Hepatocyte (in vitro differentiated cells): Measurements from ENCODE around the gene M6PR. TPM values are rescaled to one million over a fixed set of nuclear protein-coding genes. Genes with fewer than 3 reads are reported as not detected.
"Not testable (repeated sequence)": the region's sequence is repeated elsewhere in the genome, so short reads cannot be mapped to it uniquely, and the experiment has no call there.

ENCODE experiments used
- DNase-seq: peaks from one replicate; pipeline ENCODE4 v3.0.0-alpha.2; 2016; ENCODE audit warnings: low spot score
- H2AFZ ChIP-seq: fragments of 200-600 bp; sonication (generic); 2 replicates; pipeline ENCODE4 v1.6.0; 2016; ENCODE audit warnings: antibody characterized with exemption, mild to moderate bottlenecking
- H3K27ac ChIP-seq: fragments of 200-600 bp; sonication (generic); 2 replicates; pipeline ENCODE4 v1.5.1; 2016; ENCODE audit warnings: mild to moderate bottlenecking
- H3K27me3 ChIP-seq: fragments of 200-600 bp; sonication (generic); 2 replicates; pipeline ENCODE4 v1.6.1; 2016
- H3K36me3 ChIP-seq: fragments of 200-600 bp; sonication (generic); replicated peaks from 2 replicates; pipeline ENCODE4 v1.5.1; 2016; ENCODE audit warnings: low read depth; ENCODE audit not compliant: insufficient read depth
- H3K4me1 ChIP-seq: fragments of 200-600 bp; sonication (generic); 2 replicates; pipeline ENCODE4 v1.5.1; 2016; ENCODE audit warnings: mild to moderate bottlenecking, moderate library complexity; ENCODE audit not compliant: insufficient read depth
- H3K4me2 ChIP-seq: fragments of 200-600 bp; sonication (generic); 2 replicates; pipeline ENCODE4 v1.6.0; 2016
- H3K4me3 ChIP-seq: fragments of 200-600 bp; sonication (generic); 2 replicates; pipeline ENCODE4 v1.5.1; 2016; ENCODE audit warnings: mild to moderate bottlenecking
- H3K79me2 ChIP-seq: fragments of 200-600 bp; sonication (generic); 2 replicates; pipeline ENCODE4 v1.6.0; 2017; ENCODE audit warnings: mild to moderate bottlenecking
- H3K9me2 ChIP-seq: fragments of 200-600 bp; sonication (generic); replicated peaks from 2 replicates; pipeline ENCODE4 v1.6.0; 2017; ENCODE audit warnings: mild to moderate bottlenecking; ENCODE audit not compliant: insufficient read depth
- H3K9me3 ChIP-seq: fragments of 200-600 bp; sonication (generic); 2 replicates; pipeline ENCODE4 v1.5.1; 2016; ENCODE audit warnings: low read depth, mild to moderate bottlenecking
- H4K20me1 ChIP-seq: fragments of 200-600 bp; sonication (generic); 2 replicates; pipeline ENCODE4 v1.6.0; 2016; ENCODE audit warnings: mild to moderate bottlenecking; ENCODE audit not compliant: insufficient read depth, poor library complexity, severe bottlenecking
- CTCF ChIP-seq: fragments of 200-600 bp; sonication (generic); IDR thresholded peaks from 2 replicates; pipeline ENCODE4 v1.5.1; 2016; ENCODE audit warnings: antibody characterized with exemption, mild to moderate bottlenecking; ENCODE audit not compliant: poor library complexity
- EZH2 ChIP-seq: fragments of 200-600 bp; sonication (generic); IDR thresholded peaks from 2 replicates; pipeline ENCODE4 v1.6.1; 2016; ENCODE audit warnings: antibody characterized with exemption, mild to moderate bottlenecking, borderline replicate concordance
- EZH2phosphoT487 ChIP-seq: fragments of 200-600 bp; sonication (generic); IDR thresholded peaks from one replicate; pipeline ENCODE4 v1.6.1; 2018; ENCODE audit warnings: antibody characterized with exemption, mild to moderate bottlenecking, low read depth, moderate library complexity; ENCODE audit not compliant: unreplicated experiment, severe bottlenecking
- WGBS: methylation state at CpG from one replicate; pipeline ENCODE4 v1.1.6; 2016; ENCODE audit warnings: low lambda C conversion rate; ENCODE audit errors: missing lambda C conversion rate; 5-methylcytosine and 5-hydroxymethylcytosine counted together
- polyA plus RNA-seq: library from polyadenylated mRNA; unstranded; fragments of >200 nt; fragmentation: Nextera tagmentation; extraction: Ambion mirVana; gene quantifications from 2 replicates; pipeline ENCODE4 v1.2.1, GENCODE V29; 2016
- total RNA-seq: library from RNA; depleted of rRNA; stranded (reverse); fragments of >200 nt; gene quantifications from 2 replicates; pipeline ENCODE4 v1.2.3, GENCODE V29; 2014

Gene M6PR
- total and polyA plus RNA-seq, 2 experiments from 2014 or later: 137 to 150 TPM

- DNase-seq: no peak
- Histone ChIP-seq H3K4me1 (no peaks in the 10 kb centered on the region), H3K4me2 (no peak overlapping the region), H4K20me1 (no peaks in the 10 kb centered on the region), H3K9me3 (no peaks in the 10 kb centered on the region), H3K9me2 (no peaks in the 10 kb centered on the region), H3K4me3 (no peak overlapping the region), H2AFZ (no peak overlapping the region), H3K36me3 (no peaks in the 10 kb centered on the region), H3K27me3 (no peaks in the 10 kb centered on the region), H3K79me2 (no peaks in the 10 kb centered on the region), H3K27ac (no peak overlapping the region)
- TF ChIP-seq EZH2: no peak
- TF ChIP-seq EZH2phosphoT487: no peak
- no peak for TF ChIP-seq CTCF
Measured at GRCh38 chr12:8904665-8905064, 44.8 kb downstream of the M6PR start.

- Histone ChIP-seq H3K9me3 (no peaks in the 10 kb centered on the region), H3K79me2 (no peaks in the 10 kb centered on the region), H3K27me3 (no peaks in the 10 kb centered on the region), H3K27ac (no peak overlapping the region), H4K20me1 (no peaks in the 10 kb centered on the region), H3K4me2 (no peak overlapping the region), H3K4me1 (no peaks in the 10 kb centered on the region), H3K4me3 (no peak overlapping the region), H3K36me3 (no peaks in the 10 kb centered on the region), H3K9me2 (no peaks in the 10 kb centered on the region), H2AFZ (no peak overlapping the region)
- WGBS: 87% methylated on average over 3 of the region's 3 CpGs
- no peak for DNase-seq
- TF ChIP-seq EZH2 (no peak), CTCF (no peak), EZH2phosphoT487 (no peak)
Measured at GRCh38 chr12:8903646-8904045, 45.8 kb downstream of the M6PR start.

- not testable (repeated sequence) for H2AFZ ChIP-seq, H3K4me3 ChIP-seq, H3K9me2 ChIP-seq, H3K27ac ChIP-seq, H4K20me1 ChIP-seq, H3K9me3 ChIP-seq, H3K4me1 ChIP-seq, H3K36me3 ChIP-seq, H3K27me3 ChIP-seq, H3K4me2 ChIP-seq, DNase-seq, H3K79me2 ChIP-seq
- 97% methylated on average over 5 of the region's 5 CpGs for WGBS
Measured at GRCh38 chr12:8902703-8903102, 46.7 kb downstream of the M6PR start.

- Histone ChIP-seq H3K36me3 (no peaks in the 10 kb centered on the region), H3K27me3 (no peaks in the 10 kb centered on the region), H3K4me2 (no peak overlapping the region), H2AFZ (no peak overlapping the region), H4K20me1 (no peaks in the 10 kb centered on the region), H3K4me1 (no peaks in the 10 kb centered on the region), H3K4me3 (no peak overlapping the region), H3K9me3 (no peaks in the 10 kb centered on the region), H3K79me2 (no peaks in the 10 kb centered on the region), H3K27ac (no peak overlapping the region), H3K9me2 (no peaks in the 10 kb centered on the region)
- no peak for DNase-seq
- 94% methylated on average over 6 of the region's 6 CpGs for WGBS
- TF ChIP-seq CTCF (no peak), EZH2 (no peak), EZH2phosphoT487 (no peak)
Measured at GRCh38 chr12:8899830-8900229, 49.6 kb downstream of the M6PR start.
